Loucy (cell line): ENCODE data around the gene PAQR9.

Experiments used
- H2AFZ ChIP-seq: fragments of 200-600 bp; sonication (generic); 2 replicates; pipeline ENCODE4 v1.6.0; 2016; ENCODE audit warnings: antibody characterized with exemption, mild to moderate bottlenecking, low read length, moderate library complexity
- H3F3A ChIP-seq: fragments of 200-600 bp; 2 replicates; pipeline ENCODE4 v1.6.0; 2016; ENCODE audit warnings: antibody characterized with exemption, low read depth, mild to moderate bottlenecking
- H3K27me3 ChIP-seq: fragments of 200-600 bp; sonication (generic); 2 replicates; pipeline ENCODE4 v1.6.1; 2014; ENCODE audit warnings: low read length, mild to moderate bottlenecking; ENCODE audit not compliant: insufficient read depth, poor library complexity, severe bottlenecking
- H3K36me3 ChIP-seq: fragments of 200-600 bp; sonication (generic); 2 replicates; pipeline ENCODE4 v1.6.1; 2016; ENCODE audit warnings: low read length; ENCODE audit not compliant: insufficient read depth
- H3K4me1 ChIP-seq: fragments of 200-600 bp; sonication (generic); 2 replicates; pipeline ENCODE4 v1.5.1; 2014; ENCODE audit warnings: low read length, mild to moderate bottlenecking; ENCODE audit not compliant: insufficient read depth, poor library complexity, severe bottlenecking
- H3K4me2 ChIP-seq: fragments of 200-600 bp; sonication (generic); 2 replicates; pipeline ENCODE4 v1.6.0; 2014; ENCODE audit warnings: antibody characterized with exemption, low read length, low read depth, mild to moderate bottlenecking; ENCODE audit not compliant: poor library complexity, severe bottlenecking
- H3K4me3 ChIP-seq: fragments of 200-600 bp; sonication (generic); 2 replicates; pipeline ENCODE4 v1.5.1; 2014; ENCODE audit warnings: low read length, mild to moderate bottlenecking, mixed read lengths; ENCODE audit not compliant: poor library complexity, severe bottlenecking
- H3K79me2 ChIP-seq: fragments of 200-600 bp; sonication (generic); 2 replicates; pipeline ENCODE4 v1.6.1; 2014; ENCODE audit warnings: low read length; ENCODE audit not compliant: insufficient read depth
- H3K9ac ChIP-seq: fragments of 200-600 bp; sonication (generic); 2 replicates; pipeline ENCODE4 v1.6.0; 2014; ENCODE audit warnings: mild to moderate bottlenecking, low read depth, low read length, moderate library complexity; ENCODE audit not compliant: poor library complexity, severe bottlenecking
- H3K9me2 ChIP-seq: fragments of 200-600 bp; sonication (generic); replicated peaks from 2 replicates; pipeline ENCODE4 v1.6.1; 2016; ENCODE audit warnings: low read depth, low read length, mixed read lengths
- H3K9me3 ChIP-seq: fragments of 200-600 bp; sonication (generic); 2 replicates; pipeline ENCODE4 v1.6.1; 2014; ENCODE audit warnings: mild to moderate bottlenecking, antibody characterized with exemption, low read length, low read depth; ENCODE audit not compliant: insufficient read depth
- H4K20me1 ChIP-seq: fragments of 200-600 bp; sonication (generic); 2 replicates; pipeline ENCODE4 v1.6.0; 2014; ENCODE audit warnings: antibody characterized with exemption, low read length, mild to moderate bottlenecking; ENCODE audit not compliant: insufficient read depth, poor library complexity, severe bottlenecking
- EZH2phosphoT487 ChIP-seq: fragments of 200-600 bp; IDR thresholded peaks from 2 replicates; pipeline ENCODE4 v1.6.1; 2018; ENCODE audit warnings: antibody characterized with exemption, mild to moderate bottlenecking, moderate library complexity, borderline replicate concordance
- TF ChIP-seq, protein P1 (sequence below): fragments of 200-600 bp; sonication (generic); conservative IDR thresholded peaks from 2 replicates; pipeline ENCODE4 v1.5.1; 2014; ENCODE audit warnings: mild to moderate bottlenecking, antibody characterized with exemption, low read length

The PAQR9 gene

DNA sequence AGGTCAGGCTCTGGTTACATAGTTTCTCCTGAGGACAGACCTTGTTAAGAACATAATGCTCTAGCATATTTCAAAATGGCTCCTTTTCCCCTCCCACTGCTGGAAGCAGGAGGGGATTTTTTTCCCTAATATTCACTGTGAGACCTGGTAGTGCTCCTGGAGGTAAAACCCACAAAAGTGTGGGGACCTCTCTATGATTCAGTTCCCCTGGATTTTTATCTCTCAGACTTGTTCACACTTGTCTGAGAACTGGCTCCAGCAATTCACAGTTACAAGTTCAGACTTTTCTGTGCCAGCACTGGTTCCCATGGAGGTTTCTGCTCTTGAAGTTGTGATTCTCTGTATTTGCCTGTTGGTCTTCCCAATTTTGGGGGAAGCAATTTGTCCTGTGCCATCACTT, 38.3 kb downstream of the PAQR9 start:
- Histone ChIP-seq H3K4me1 (no peaks in the 10 kb centered on the region), H3K4me3 (no peak overlapping the region), H3K4me2 (no peak overlapping the region), H3K79me2 (no peaks in the 10 kb centered on the region), H3K9me2 (no peaks in the 10 kb centered on the region), H2AFZ (0 out of 2 replicates have a peak overlapping the region, but pooled peaks have one; percentile 35), H4K20me1 (no peaks in the 10 kb centered on the region), H3F3A (no peaks in the 10 kb centered on the region), H3K36me3 (no peaks in the 10 kb centered on the region), H3K9ac (no peak overlapping the region), H3K9me3 (no peaks in the 10 kb centered on the region), H3K27me3 (no peaks in the 10 kb centered on the region)
- TF ChIP-seq EZH2phosphoT487: no peak
- TF ChIP-seq, protein P1, sequence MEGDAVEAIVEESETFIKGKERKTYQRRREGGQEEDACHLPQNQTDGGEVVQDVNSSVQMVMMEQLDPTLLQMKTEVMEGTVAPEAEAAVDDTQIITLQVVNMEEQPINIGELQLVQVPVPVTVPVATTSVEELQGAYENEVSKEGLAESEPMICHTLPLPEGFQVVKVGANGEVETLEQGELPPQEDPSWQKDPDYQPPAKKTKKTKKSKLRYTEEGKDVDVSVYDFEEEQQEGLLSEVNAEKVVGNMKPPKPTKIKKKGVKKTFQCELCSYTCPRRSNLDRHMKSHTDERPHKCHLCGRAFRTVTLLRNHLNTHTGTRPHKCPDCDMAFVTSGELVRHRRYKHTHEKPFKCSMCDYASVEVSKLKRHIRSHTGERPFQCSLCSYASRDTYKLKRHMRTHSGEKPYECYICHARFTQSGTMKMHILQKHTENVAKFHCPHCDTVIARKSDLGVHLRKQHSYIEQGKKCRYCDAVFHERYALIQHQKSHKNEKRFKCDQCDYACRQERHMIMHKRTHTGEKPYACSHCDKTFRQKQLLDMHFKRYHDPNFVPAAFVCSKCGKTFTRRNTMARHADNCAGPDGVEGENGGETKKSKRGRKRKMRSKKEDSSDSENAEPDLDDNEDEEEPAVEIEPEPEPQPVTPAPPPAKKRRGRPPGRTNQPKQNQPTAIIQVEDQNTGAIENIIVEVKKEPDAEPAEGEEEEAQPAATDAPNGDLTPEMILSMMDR: no peak

DNA sequence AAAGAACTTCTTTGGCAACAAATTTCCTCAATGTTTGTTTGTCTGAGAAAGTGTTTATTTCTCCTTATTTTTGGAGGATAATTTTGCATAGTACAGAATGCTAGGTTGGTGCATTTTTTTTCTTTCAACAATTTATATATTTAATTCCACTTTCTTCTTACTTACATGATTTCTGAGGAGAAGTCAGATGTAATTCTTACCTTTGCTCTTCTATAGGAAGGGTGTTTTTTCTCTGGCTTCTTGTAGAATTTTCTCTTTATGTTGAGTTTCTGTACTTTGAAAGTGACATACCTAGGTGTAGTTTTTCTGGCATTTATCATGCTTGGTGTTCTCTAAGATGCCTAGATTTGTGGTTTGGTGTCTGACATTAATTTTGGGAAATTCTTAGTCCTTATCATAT, 39.8 kb downstream of the PAQR9 start:
- H4K20me1 ChIP-seq: no peaks in the 10 kb centered on the region
- no peak overlapping the region for H3K9ac ChIP-seq
- no peak overlapping the region for H3K4me2 ChIP-seq
- H3K9me2 ChIP-seq: no peaks in the 10 kb centered on the region
- no peak overlapping the region for H2AFZ ChIP-seq
- H3K79me2 ChIP-seq: no peaks in the 10 kb centered on the region
- no peaks in the 10 kb centered on the region for H3K36me3 ChIP-seq
- H3K9me3 ChIP-seq: no peaks in the 10 kb centered on the region
- H3K27me3 ChIP-seq: no peaks in the 10 kb centered on the region
- TF ChIP-seq, protein P1: no peak
- TF ChIP-seq EZH2phosphoT487: no peak
- no peak overlapping the region for H3K4me3 ChIP-seq
- no peaks in the 10 kb centered on the region for H3F3A ChIP-seq
- H3K4me1 ChIP-seq: no peaks in the 10 kb centered on the region

DNA sequence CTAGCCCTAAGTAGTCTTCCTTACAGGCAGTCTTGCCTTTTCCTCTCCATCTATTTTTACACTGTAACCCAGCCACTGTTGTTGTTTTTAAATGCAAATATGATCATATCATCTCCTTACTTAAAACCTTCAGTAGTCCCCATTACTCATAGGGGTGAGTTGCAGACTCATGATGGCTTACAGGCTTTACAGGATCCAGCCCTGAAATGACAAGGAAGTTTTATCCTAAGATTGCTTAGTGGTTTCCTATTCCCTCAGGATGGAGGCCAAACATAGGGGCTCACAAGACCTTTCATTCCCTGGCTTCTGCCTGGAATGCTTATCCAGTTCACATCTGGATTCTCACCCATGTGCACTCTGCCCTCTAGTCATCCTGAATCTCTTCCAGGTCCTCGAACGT, 46.9 kb downstream of the PAQR9 start:
- H2AFZ ChIP-seq: no peak overlapping the region

More for the DNA sequence above, 46.9 kb downstream of the PAQR9 start:
- TF ChIP-seq, protein P1: no peak
- TF ChIP-seq EZH2phosphoT487: no peak
- Histone ChIP-seq H3K9me2 (no peaks in the 10 kb centered on the region), H3K36me3 (no peaks in the 10 kb centered on the region), H3K4me1 (no peaks in the 10 kb centered on the region), H3K79me2 (no peaks in the 10 kb centered on the region), H3K27me3 (no peaks in the 10 kb centered on the region), H4K20me1 (no peaks in the 10 kb centered on the region), H3K4me3 (no peak overlapping the region), H3K9ac (no peak overlapping the region), H3K4me2 (no peak overlapping the region), H3K9me3 (no peaks in the 10 kb centered on the region), H3F3A (no peaks in the 10 kb centered on the region)
